Karpas-422 (cell line): ENCODE results near the gene UBAC1. TPM values are rescaled to one million over a fixed set of nuclear protein-coding genes. Genes with fewer than 3 reads are reported as not detected.

ENCODE experiments used
- DNase-seq: peaks from one replicate; pipeline ENCODE4 v3.0.0-alpha.2; 2015
- H2AFZ ChIP-seq: fragments of 200-600 bp; sonication (generic); 2 replicates; pipeline ENCODE4 v1.6.1; 2014; ENCODE audit warnings: antibody characterized with exemption, low read length, mixed read lengths
- H3K27ac ChIP-seq: fragments of 200-600 bp; sonication (generic); 2 replicates; pipeline ENCODE4 v1.5.1; 2014; ENCODE audit warnings: mild to moderate bottlenecking, low read length, moderate library complexity
- H3K27me3 ChIP-seq: fragments of 200-600 bp; sonication (generic); 2 replicates; pipeline ENCODE4 v1.6.1; 2014; ENCODE audit warnings: low read length, mixed read lengths
- H3K36me3 ChIP-seq: fragments of 200-600 bp; sonication (generic); 2 replicates; pipeline ENCODE4 v1.6.1; 2014; ENCODE audit warnings: low read length, mixed read lengths; ENCODE audit not compliant: insufficient read depth
- H3K4me1 ChIP-seq: fragments of 200-600 bp; sonication (generic); 2 replicates; pipeline ENCODE4 v1.6.1; 2014; ENCODE audit warnings: mild to moderate bottlenecking, low read length, mixed read lengths
- H3K4me2 ChIP-seq: fragments of 200-600 bp; sonication (generic); 2 replicates; pipeline ENCODE4 v1.6.1; 2014; ENCODE audit warnings: low read length, low read depth, mild to moderate bottlenecking; ENCODE audit not compliant: poor library complexity, severe bottlenecking
- H3K4me3 ChIP-seq: fragments of 200-600 bp; sonication (generic); 2 replicates; pipeline ENCODE4 v1.5.1; 2014; ENCODE audit warnings: mild to moderate bottlenecking, antibody characterized with exemption, low read length, mixed read lengths
- H3K79me2 ChIP-seq: fragments of 200-600 bp; sonication (generic); 2 replicates; pipeline ENCODE4 v1.6.1; 2014; ENCODE audit warnings: mild to moderate bottlenecking, low read length, mixed read lengths
- H3K9ac ChIP-seq: fragments of 200-600 bp; sonication (generic); 2 replicates; pipeline ENCODE4 v1.6.0; 2014; ENCODE audit warnings: low read length
- H3K9me2 ChIP-seq: fragments of 200-600 bp; sonication (generic), shearing (Covaris generic); replicated peaks from 2 replicates; pipeline ENCODE4 v1.6.0; 2014; ENCODE audit warnings: mild to moderate bottlenecking, low read length, moderate library complexity; ENCODE audit not compliant: insufficient read depth
- H3K9me3 ChIP-seq: fragments of 300-700, 200-600 bp; sonication (generic); 2 replicates; pipeline ENCODE4 v1.6.1; 2014; ENCODE audit warnings: low read length, mixed read lengths
- H4K20me1 ChIP-seq: fragments of 200-600 bp; sonication (generic); 2 replicates; pipeline ENCODE4 v1.6.1; 2014; ENCODE audit warnings: mild to moderate bottlenecking, antibody characterized with exemption, low read length, low read depth; ENCODE audit not compliant: insufficient read depth
- total RNA-seq: library from RNA; depleted of rRNA; stranded (reverse); fragments of >200 nt; shearing (Covaris generic); gene quantifications from 2 replicates; pipeline ENCODE4 v1.2.3, GENCODE V29; 2014; ENCODE audit warnings: low replicate concordance

The UBAC1 gene
- total RNA-seq, 1 experiment from 2014 or later, result 32.1 TPM

DNA sequence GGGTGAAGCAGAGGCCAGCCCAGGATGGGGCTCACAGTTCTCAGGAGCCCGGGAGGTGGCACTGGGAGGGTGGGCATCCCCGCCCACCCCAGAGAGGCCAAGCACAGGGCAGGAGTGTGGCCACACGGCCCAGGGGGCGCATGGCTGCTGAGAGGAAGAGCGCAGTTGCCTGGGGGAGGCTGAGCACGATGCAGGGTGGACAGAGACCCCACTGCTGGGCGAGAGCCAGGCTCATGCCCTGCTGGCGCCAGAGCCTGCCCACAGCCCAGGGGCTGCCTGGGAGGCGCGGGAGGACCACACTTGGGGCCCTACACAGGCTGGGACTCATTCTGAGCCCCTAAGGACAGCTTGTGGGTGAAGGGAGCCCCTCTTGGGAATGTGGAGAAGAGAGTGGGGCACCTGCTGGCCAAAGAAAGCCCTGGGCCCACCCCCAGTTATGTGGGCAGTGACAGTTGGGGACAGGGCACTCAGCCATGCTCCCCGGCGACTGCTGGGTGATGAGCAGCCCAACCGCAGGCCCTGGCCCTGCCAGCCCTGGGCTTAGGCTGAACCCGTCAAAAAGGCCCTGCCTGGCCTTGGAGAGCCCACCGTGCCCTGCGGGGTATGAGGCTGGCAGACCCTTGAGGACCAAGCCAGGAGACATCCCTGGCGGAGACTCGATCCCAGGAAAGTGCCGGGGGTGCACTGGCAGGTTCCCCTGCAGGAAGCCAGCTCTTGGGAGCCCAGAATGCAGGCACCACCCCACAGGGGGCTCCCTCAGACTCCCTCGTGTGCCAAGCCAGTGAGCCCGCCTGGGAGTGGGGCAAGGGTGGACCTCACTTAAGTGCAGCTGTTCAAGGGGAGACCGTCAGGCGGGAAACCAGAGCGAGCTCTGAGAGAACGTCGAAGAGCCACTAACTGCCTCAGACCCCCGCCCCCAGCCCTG, 32.2 kb downstream of the UBAC1 start:
- Histone ChIP-seq H3K4me1 (no peaks in the 10 kb centered on the region), H3K4me2 (no peak overlapping the region), H3K4me3 (no peak overlapping the region), H3K79me2 (no peaks in the 10 kb centered on the region), H3K36me3 (no peaks in the 10 kb centered on the region), H2AFZ (no peak overlapping the region), H3K9me3 (no peaks in the 10 kb centered on the region), H3K9me2 (no peaks in the 10 kb centered on the region), H3K9ac (no peak overlapping the region), H4K20me1 (no peaks in the 10 kb centered on the region), H3K27ac (no peak overlapping the region), H3K27me3 (no peaks in the 10 kb centered on the region)
- DNase-seq, result no peak

DNA sequence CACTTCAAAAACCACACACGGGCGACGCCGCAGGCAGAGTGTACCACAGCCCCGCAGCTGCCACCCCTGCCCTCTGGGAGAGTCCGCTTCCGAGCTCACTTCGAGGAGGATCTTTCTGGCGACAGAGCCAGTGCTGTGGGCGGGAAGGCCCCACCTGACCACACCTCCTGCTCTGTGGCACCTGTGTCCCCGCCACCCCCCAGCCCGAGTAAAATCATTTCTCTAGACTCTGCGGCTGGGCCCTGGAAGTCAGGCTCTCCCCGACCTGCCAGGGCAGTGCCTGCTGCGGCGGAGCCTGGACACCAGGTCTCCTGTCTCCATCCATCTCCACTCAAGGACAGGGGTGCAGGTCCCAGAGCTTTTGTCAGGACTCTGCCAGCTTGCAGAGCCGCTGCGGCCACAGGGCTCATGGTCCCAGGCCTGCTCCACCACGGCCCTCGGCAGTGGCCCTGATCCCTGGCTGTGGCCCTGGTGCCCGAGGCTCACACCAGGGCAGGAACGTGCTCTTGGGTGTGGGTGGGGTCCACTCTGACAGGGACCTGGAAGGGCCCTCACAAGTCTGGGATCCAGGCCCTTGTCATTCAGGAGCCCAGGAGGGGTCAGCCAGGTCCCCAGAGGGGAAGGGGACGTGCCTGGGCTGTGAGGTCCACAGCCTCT, 33.0 kb downstream of the UBAC1 start:
- Histone ChIP-seq H4K20me1 (no peaks in the 10 kb centered on the region), H3K4me3 (no peak overlapping the region), H3K9ac (no peak overlapping the region), H2AFZ (no peak overlapping the region), H3K9me3 (no peaks in the 10 kb centered on the region), H3K4me2 (no peak overlapping the region), H3K27ac (no peak overlapping the region), H3K9me2 (no peaks in the 10 kb centered on the region), H3K36me3 (no peaks in the 10 kb centered on the region), H3K27me3 (no peaks in the 10 kb centered on the region), H3K79me2 (no peaks in the 10 kb centered on the region), H3K4me1 (no peaks in the 10 kb centered on the region)
- no peak for DNase-seq

DNA sequence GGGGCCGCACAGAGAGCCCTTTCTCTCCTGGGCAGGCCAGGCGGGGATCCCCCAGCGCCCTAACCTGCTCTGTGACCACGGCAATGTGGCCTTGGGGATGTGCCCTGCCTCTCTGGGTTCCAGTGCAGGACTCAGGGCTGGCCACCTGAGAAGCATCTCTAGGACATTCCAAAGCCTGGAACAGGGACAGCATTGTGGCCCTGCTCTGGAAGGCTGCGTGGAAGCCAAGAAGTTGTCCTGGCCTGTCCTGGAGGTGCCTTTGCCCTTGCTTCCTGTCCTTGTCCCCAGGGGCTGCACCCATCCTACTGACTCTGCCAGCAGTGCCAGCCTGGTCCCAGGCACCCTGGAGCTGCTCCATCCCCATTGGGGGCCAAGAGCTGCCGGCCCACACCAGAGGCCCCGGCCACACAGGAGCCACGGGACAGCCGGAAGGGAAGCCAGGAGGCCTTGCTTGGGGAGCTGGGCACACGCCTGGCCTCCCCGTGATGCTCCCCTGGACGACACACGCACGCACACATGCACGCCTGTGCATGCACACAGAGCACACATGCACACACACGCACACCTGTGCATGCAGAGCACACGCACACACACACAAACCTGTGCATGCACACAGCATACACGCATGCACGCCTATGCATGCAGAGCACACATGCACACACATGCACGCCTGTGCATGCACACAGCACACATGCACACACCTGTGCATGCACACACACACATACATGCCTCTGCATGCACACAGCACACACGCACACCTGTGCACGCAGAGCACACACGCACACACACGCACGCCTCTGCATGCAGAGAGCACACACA, 33.8 kb downstream of the UBAC1 start:
- Histone ChIP-seq H3K36me3 (no peaks in the 10 kb centered on the region), H2AFZ (no peak overlapping the region), H3K4me3 (no peak overlapping the region), H4K20me1 (no peaks in the 10 kb centered on the region), H3K9ac (no peak overlapping the region), H3K9me3 (no peaks in the 10 kb centered on the region), H3K4me1 (no peaks in the 10 kb centered on the region), H3K27me3 (no peaks in the 10 kb centered on the region), H3K9me2 (no peaks in the 10 kb centered on the region), H3K79me2 (no peaks in the 10 kb centered on the region), H3K4me2 (no peak overlapping the region), H3K27ac (no peak overlapping the region)
- DNase-seq, result no peak

DNA sequence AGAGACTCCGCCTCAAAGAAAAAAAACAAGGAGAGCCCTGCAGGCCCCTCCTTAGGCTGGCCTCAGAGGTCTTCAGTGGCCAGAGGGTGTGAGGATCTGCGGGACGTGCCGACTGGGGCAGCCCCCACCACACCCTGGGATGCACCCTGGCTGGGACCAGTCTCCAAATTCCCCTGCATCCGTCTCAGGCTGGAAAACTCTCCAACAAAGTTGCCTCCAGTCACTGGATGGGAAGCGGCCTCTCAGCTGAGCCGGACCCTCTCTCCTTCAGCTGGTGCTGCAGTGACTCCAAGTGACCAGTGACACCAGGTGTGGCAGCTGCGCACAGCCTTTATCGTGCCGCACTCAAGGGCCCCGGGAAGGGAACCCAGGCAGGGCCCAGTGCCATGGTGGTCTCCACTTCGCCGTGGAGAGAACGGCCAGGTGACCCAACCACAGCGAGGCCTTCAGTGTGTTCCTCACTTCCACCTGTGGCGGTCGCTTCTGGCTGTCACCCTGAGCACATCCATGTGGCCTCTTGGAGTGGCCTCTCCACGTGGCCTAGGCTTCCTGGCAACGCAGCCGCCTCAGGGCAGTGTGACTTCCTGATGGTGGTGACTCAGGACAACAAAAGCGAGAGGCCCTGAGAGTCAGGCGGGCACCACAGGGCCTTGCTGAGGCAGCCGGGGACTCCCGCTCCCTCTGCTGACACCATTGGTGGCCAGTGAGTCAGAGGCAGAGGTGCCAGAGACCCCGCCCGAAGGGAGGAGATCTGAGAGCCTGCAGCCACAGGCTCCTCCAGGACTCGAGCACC, 34.6 kb downstream of the UBAC1 start:
- H3K36me3 ChIP-seq, result no peaks in the 10 kb centered on the region
- H3K79me2 ChIP-seq, result no peaks in the 10 kb centered on the region
- H3K9me3 ChIP-seq, result no peaks in the 10 kb centered on the region
- no peak overlapping the region for H3K27ac ChIP-seq
- no peak overlapping the region for H2AFZ ChIP-seq
- no peaks in the 10 kb centered on the region for H3K27me3 ChIP-seq
- H3K9me2 ChIP-seq, result no peaks in the 10 kb centered on the region
- H3K4me2 ChIP-seq, result no peak overlapping the region
- no peak overlapping the region for H3K9ac ChIP-seq
- no peak overlapping the region for H3K4me3 ChIP-seq
- H4K20me1 ChIP-seq, result no peaks in the 10 kb centered on the region
- no peak for DNase-seq
- no peaks in the 10 kb centered on the region for H3K4me1 ChIP-seq

DNA sequence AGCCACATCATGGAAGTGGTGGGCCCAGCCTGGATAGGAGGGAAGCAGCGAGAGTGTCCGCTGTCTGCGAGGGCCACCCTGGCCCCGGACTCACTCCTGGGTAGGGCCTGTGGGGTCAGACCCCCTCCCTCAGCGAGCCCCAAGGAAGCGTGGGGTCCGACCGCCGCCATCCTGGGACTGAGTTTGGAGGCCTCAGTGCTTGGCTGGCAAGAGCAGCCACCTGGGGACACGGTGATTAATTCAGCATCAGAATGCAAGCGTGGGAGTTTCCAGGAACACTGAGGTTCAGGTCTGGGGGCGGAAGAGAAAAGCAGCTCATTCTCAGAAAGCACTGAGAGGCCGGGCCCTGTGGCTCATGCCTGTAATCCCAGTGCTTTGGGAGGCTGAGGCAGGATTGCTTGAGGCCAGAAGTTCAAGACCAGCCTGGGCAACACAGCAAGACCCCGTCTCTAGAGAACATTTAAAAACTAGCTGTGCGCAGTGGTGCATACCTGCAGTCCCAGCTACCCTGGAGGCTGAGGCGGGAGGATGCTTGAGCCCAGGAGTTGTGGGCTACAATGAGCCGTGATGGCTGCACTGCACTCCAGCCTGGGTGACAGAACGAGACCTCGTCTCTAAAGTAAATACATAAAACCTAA, 35.6 kb downstream of the UBAC1 start:
- no peak for DNase-seq
- H2AFZ ChIP-seq, result no peak overlapping the region
- H3K79me2 ChIP-seq, result no peaks in the 10 kb centered on the region
- H3K4me2 ChIP-seq, result no peak overlapping the region
- H3K4me3 ChIP-seq, result no peak overlapping the region
- no peak overlapping the region for H3K9ac ChIP-seq
- no peaks in the 10 kb centered on the region for H4K20me1 ChIP-seq
- H3K9me2 ChIP-seq, result no peaks in the 10 kb centered on the region
- no peaks in the 10 kb centered on the region for H3K27me3 ChIP-seq
- no peaks in the 10 kb centered on the region for H3K36me3 ChIP-seq
- H3K9me3 ChIP-seq, result no peaks in the 10 kb centered on the region
- no peak overlapping the region for H3K27ac ChIP-seq
- no peaks in the 10 kb centered on the region for H3K4me1 ChIP-seq

DNA sequence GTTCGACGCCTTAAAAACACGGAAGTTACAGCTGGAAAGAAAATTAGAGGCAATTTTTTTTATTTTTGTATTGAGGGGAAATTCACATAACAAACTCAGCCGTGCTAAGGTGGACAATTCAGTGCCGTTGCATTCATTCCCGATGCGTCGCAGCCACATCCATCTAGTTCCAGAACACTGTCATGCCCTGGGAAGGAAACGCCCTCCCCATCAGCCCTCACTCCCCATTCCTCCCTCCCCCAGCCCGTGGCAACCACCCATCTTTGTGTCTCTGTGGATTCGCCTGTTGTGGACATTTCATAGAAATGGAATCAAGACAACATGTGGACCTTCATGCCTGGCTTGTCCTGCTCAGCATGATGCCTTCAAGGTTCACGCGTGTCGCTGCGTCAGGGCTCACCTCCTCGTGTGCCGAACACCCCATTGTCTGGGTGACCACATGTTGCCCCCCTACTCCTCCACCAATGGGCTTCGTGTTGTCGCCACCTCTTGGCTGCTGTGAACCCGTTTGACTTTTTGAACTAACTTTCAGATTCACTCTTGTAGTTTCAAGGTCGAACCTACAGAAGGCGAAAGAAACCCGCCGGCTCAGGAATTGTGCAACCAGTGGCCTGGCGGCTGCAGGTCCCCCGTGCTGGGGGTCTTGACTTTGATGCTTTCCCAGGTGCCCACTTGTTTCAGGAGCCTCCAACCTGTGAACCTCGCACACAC, 36.4 kb downstream of the UBAC1 start:
- no peaks in the 10 kb centered on the region for H3K4me1 ChIP-seq
- no peaks in the 10 kb centered on the region for H3K79me2 ChIP-seq
- no peak overlapping the region for H3K4me3 ChIP-seq
- H4K20me1 ChIP-seq, result no peaks in the 10 kb centered on the region
- no peak for DNase-seq
- H3K9me3 ChIP-seq, result no peaks in the 10 kb centered on the region
- H3K4me2 ChIP-seq, result no peak overlapping the region
- H2AFZ ChIP-seq, result no peak overlapping the region
- no peak overlapping the region for H3K9ac ChIP-seq
- H3K36me3 ChIP-seq, result no peaks in the 10 kb centered on the region
- H3K27ac ChIP-seq, result no peak overlapping the region
- H3K27me3 ChIP-seq, result no peaks in the 10 kb centered on the region
- no peaks in the 10 kb centered on the region for H3K9me2 ChIP-seq

DNA sequence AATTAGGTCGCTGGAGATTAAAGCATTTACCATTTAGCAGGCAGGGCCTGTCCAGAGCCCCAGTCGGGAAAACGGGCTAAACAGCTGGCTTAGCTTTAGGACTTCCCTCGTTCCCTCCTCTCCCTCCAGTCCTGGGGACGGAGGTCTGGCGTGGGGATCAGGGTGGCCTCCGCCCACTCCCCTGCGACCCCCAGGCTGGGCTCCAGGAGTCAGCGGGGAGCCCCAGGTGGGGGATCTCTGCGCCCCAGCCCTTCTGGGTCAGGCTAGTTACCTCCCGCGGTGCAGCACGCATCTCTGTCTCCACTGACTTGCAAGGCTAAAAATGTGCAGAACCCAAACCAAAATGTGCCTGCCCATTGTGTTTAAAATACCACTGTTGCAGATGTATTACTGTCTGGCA, 37.7 kb downstream of the UBAC1 start:
- H3K4me1 ChIP-seq, result no peaks in the 10 kb centered on the region
- H4K20me1 ChIP-seq, result no peaks in the 10 kb centered on the region
- no peak overlapping the region for H3K27ac ChIP-seq
- DNase-seq, result no peak
- H3K4me3 ChIP-seq, result no peak overlapping the region
- H3K27me3 ChIP-seq, result no peaks in the 10 kb centered on the region
- no peaks in the 10 kb centered on the region for H3K9me3 ChIP-seq
- no peak overlapping the region for H3K9ac ChIP-seq
- H3K4me2 ChIP-seq, result no peak overlapping the region
- H3K9me2 ChIP-seq, result no peaks in the 10 kb centered on the region
- H3K36me3 ChIP-seq, result no peaks in the 10 kb centered on the region; the same call in 1 of the 2 replicates
- no peaks in the 10 kb centered on the region for H3K79me2 ChIP-seq
- H2AFZ ChIP-seq, result no peak overlapping the region
